GM12874 (cell line): ENCODE data around the gene CLIC1.

Experiments
- CTCF ChIP-seq: IDR thresholded peaks from 2 replicates; pipeline ENCODE4 v1.5.1; 2011; ENCODE audit warnings: low read depth, mild to moderate bottlenecking, control low read depth, low read length, moderate library complexity; ENCODE audit not compliant: insufficient read depth

Gene CLIC1

GRCh38 chr6:31736021-31736767 lies at the start of gene CLIC1:
CLIC1 (minus strand) TSS chr6:31736530; CDS start chr6:31736300, 230 bp downstream.
- no peak for TF ChIP-seq CTCF

GRCh38 chr6:31785475-31785874 lies 49.1 kb upstream of the CLIC1 start:
- no peak for TF ChIP-seq CTCF

GRCh38 chr6:31784098-31784925 lies 48.0 kb upstream of the CLIC1 start:
- no peak for TF ChIP-seq CTCF

- no peak for TF ChIP-seq CTCF
These were observed 46.0 kb upstream of the CLIC1 start for GRCh38 chr6:31782126-31782855.

- no peak for TF ChIP-seq CTCF
These were observed 45.2 kb upstream of the CLIC1 start for GRCh38 chr6:31781244-31782125.

- TF ChIP-seq CTCF, result no peak
These were observed 44.3 kb upstream of the CLIC1 start for GRCh38 chr6:31780507-31781243.
